ENCODE results near the gene BMPR1A.

BMPR1A gene

DNA sequence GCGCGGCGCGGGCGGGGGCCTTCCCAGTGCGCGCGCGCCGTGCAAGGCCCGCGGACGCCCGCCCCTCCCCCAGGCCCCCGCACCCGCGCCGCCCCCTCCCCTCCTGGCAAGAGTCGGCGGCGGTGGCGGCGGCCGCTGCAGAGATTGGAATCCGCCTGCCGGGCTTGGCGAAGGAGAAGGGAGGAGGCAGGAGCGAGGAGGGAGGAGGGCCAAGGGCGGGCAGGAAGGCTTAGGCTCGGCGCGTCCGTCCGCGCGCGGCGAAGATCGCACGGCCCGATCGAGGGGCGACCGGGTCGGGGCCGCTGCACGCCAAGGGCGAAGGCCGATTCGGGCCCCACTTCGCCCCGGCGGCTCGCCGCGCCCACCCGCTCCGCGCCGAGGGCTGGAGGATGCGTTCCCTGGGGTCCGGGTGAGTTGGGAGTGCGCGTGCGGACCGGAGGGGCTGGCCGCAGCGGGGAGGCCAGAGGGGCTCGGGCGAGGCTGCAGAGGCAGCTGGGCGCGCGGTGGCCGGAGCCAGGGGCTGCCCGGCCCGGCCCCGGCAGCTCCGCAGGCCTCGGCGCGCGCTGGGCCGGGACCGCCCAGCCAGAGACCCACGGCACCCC is at the start of gene BMPR1A:
TSS of gene BMPR1A (plus strand) at position 109 of the 602 bp plus-strand sequence. CDS start 119,400 bp downstream, outside the sequence.
- DNase-seq, result no peak

DNA sequence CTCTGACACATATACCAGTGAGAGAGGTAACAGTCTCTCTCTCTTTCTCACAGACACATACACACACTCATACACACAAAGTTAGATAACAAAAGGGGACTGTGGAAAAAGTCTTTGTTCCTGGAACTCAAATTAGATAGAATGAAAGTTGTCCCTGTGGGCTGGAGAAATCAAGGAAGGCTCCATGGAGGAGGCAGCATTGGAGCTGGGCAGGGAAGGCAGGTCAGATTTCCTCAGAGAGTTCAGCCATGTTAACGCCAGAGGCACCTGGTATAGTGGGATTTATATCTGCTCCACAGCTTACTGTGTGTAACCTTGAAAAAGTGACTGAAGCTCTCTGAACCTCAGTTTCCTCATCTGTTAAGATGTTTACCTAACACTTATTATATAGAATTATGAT is 49.4 kb upstream of the BMPR1A start:
- DNase-seq, result no peak

DNA sequence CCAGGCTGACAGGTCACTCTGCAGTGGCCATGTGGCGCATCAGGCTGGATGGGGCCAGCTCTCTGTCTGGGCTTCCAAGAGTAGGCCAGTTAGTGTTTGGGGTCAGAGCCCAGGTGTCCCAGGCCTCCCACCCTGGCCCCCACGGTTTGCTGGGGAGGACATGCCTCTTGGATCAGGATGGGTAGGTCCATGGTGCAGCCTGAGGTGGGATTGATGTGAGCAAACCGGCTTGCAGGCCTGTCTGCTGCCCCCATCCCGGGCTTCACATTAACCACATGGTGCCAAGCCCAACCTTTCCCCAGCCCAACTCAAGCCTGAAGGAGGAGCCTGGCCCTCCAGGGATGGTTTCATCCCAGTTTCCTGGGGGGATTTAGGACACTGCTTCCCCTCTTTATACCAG is 48.9 kb upstream of the BMPR1A start:
- no peak for DNase-seq

DNA sequence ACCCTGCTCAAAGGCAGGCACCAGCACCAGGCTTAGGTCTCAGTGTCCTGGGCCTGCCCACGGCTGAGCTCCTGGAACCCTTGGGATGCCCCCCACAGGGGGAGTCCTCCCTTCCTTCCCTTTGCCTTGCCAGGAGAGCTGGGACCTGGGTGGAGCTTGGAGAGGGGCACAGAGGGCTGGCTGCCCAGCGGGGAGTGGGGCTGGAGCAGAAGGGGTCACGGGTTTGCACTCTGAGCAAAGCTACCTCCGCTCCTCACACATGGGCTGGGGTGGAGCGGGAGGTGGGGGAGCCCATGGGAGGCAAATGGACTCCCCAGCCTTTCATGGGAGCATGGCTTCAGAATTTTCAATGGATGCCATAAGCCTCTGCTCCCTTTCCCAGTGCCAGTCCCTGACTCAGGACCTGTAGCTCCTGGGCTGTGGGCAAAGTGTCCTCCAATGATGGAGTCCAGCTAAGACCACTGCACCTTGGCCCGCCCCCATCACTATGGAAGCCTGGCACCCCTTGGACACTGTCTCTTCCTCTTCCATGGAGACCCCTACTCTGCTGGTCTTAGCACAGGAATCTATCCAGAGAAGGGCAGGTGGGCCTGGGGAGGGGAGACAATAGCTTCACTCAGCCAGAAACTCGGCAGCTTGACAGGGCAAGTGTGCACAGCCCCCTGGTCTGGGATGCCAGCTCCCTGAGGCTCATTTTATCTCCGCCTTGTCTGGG is 48.2 kb upstream of the BMPR1A start:
- no peak for DNase-seq

DNA sequence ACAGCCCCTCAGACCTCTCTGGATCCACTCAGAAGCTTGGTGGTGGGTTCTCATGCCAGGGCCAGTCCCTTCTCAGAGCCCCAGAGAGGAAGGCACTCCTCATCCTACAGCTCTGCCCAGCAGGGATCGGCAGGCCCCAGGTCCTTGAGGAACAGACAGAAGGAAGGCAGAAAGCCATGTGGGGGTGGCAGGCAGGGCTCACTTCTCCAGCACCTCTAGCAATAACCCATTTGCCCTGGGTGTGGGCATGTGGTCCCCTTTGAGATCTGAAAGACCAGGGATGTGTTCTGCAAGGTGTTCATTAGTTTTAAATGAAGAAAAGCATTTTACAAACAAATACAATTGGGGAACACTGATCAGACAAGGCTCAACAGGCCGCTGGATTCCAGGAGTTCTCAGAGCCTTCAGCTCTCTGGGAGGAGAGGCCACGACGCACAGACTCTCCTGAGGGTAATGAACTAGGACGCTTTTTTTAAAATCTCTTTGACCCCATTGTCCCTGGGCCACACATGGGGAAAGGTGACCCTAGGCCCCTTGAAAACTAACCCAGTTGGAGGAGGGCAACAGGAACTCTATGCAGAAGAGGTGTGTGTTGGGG is 47.5 kb upstream of the BMPR1A start:
- DNase-seq, result no peak

DNA sequence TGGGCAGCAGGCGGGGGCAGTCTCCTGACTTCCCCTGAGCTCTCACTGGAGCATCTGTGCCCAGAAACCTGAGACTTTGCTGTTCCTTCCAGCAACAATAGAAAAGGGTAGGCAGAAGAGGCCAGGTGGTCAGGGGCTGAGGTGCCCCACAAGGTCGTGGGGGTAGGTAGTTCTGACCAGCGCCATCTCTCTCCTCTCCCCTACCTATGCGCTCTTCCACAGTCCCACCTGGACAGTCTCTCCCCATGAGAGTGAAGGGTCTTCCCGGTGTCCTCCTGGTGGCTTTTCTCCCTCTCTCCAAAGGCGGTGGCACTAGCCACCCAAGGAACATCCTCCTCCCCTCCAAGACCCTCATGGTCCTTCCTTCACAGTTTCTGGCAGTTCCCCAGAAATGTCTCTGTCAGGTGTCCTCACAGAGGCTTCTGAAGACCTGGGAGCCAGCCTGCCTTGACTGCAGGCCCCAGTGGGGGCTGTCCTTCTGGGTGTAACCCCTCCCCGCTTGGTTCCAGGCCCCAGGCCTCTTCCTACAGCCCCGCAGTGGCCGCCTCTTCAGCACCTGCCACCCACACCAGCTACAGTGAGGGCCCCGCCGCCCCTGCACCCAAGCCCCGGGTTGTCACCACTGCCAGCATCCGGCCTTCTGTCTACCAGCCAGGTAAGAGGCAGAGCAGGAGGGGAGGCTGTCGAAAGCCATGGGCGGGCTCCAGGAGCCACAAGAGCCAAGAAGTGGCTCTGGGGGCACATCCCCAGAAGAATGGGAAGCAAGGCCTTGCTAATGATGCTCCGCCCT is 46.8 kb upstream of the BMPR1A start:
- DNase-seq, result no peak

DNA sequence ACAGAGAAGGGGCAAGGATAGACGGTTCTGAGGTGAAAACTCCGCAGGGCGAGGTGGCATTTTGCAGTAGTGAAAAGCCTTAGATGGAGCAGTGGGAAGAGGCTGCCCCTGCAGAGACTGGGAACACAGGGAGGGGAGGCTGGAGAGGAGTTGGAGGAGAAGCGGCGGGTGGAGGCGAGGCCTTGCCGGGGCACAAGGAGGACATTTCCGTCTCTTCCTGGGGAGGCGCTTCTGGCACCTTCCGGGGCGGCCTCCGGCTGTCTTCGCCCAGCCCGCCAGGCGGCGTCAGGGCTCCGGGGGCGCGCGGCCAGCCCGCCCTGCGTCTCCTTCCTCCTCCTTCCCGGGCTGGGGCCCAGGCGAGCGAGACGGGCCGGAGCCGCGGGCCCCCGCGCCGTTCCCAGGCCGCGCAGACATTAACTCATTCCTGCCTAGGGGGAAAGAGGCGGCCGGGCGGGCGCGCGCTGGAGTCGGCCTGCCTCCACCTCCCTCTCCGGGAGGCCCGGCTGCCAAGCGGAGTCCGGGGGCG is 45.4 kb upstream of the BMPR1A start:
- DNase-seq, result peak; percentile 49

DNA sequence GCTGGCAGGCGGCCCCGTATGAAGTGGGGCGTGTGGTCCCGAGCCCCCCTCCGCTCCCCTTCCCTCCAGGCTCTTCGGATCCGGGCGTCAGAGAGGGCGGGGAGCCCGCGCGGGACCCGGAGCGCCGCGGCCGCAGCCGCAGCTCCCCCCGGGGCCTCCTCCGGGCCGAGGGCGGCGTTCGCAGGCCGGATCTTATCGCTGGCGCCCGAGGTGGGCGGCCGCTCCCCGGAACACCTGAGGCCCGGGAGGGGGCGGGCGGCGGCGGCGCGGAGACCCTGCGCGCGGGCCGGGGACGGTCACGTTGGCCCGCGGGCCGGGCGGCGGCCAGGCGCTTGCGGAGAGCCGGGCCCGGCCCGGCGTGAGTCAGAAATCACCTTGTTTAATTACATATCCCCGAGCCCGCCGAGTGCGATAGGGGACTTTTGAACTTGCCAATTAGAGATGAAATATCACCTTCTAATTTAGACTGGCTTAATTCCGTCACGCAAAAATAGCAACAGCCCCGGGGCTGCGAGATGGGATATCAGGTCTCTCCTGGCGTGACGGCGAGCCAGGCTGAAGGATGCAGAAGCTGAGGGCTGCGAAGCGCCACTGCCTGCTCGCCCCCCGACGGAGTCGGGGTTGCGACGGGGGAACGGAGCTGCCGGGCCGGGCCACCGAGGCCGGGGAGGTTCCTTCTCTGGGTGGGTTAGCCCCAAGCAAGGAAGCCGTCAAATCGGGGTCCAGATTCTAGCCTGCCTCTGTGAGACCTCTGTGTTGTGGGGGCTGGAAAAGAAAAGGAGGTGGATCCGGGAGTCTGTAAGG is 44.7 kb upstream of the BMPR1A start:
- no peak for DNase-seq

DNA sequence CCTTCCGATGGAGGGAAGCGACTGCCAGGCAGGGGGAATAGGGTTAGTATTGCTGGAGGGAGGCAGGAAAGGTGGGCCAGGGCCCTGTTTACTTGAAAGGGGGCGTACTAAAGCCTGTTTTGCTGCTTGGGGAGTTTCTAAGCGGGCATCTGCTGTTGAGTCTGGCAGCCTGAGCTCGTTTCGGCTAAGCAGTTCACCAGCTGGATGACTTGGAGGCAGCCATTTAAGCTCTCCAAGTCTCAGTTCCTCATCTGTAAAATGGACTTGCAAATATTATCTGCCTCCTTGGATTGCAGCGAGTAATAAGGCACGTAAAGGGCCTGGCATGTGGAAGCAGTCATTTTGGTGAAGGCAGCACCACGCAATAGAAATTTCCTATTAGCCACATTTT is 44.1 kb upstream of the BMPR1A start:
- DNase-seq, result no peak

DNA sequence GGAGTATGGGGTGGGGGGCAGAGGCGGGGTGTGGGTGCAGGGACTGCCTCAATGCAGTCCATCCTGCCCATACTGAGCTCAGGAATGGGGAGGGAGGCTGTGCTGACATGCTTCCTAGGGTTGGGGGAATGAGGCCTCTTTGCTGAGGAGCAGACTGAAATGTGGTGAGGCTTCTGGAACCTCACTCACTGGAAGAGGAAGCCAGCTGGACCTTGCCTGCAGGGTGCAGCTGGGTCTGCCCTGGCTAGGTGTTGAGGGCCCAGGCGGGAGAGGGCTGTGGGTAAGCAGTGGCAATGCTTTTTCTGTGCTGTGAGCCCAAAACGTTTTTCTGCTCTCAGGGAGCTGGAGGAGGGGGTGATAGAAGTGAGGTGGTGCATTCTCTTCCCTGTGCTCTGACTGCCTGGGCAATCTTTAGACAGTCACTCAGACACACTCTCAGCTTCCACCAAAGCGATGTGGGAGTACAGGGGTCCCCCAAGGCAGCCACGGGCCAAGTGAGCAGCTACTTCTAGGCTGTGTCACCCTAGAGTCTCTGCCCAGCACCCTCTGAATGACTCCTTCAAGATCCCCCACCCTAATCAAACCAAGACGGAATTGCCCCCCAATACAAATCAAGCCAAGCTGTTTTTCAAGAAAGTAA is 41.1 kb upstream of the BMPR1A start:
- no peak for DNase-seq

DNA sequence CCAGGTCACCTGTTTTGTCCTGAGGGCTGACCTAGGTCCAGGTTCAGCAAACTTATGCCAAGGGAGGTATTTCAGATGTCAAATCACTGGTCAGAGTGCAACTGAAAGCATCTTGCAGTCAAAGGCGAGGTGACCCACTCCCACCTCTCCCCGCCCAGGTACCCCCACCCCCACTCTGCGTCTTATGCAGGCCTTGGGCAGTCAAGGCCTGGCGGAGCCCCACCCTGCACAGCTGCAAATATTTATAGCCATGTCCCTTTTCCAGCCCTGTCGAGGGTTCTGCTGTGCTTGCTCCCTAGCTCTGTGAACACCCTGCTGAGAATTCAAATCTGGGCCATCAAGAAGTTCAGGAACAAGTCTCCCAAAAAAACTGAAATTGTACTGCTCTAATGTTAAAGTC is 40.6 kb upstream of the BMPR1A start:
- DNase-seq, result no peak

DNA sequence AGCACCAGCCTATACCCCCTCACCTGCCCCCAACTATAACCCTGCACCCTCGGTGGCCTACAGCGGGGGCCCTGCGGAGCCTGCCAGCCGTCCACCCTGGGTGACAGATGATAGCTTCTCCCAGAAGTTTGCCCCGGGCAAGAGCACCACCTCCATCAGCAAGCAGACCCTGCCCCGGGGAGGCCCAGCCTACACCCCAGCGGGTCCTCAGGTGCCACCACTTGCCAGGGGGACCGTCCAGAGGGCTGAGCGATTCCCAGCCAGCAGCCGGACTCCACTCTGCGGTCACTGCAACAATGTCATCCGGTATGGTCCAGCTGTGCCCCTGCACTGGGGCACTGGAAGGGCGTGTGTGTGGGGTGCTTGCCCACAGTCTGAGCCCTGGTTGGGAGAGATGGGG is 40.0 kb upstream of the BMPR1A start:
- no peak for DNase-seq

DNA sequence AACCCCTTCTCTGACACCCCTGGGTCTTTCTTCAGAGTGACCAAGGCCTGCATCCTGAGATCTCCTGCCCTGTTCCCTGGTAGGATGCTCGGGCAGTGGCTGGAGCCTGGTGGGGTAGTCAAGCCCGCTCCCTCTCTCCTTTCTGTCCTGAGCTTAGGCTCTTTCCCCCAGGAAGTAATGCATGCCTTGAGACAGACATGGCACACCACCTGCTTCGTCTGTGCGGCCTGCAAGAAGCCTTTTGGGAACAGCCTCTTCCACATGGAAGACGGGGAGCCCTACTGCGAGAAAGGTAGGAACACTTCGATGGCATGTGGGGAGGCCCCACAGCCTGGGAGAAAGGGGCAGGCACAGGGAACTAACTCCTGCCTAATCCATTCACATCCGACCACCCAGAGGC is 37.9 kb upstream of the BMPR1A start:
- DNase-seq, result no peak

DNA sequence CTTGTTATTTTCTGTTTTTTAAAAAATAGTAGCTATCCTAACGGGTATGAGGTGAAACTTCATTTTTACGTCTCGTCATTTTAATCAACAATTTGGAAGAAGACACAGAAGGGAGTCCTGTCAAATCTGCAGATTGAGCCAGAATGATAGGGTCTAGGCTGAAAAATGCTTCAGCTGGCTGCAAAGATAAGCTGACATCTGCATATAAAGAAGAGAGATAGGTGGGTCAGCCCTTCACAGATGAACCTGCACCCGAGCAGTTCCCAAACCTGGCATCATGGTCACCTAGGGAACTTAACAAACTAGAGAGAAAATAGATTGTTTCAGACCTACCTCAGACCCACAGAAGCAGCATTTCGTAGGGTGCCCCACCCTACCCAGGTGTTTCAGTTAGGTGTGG is 35.2 kb upstream of the BMPR1A start:
- DNase-seq, result no peak

DNA sequence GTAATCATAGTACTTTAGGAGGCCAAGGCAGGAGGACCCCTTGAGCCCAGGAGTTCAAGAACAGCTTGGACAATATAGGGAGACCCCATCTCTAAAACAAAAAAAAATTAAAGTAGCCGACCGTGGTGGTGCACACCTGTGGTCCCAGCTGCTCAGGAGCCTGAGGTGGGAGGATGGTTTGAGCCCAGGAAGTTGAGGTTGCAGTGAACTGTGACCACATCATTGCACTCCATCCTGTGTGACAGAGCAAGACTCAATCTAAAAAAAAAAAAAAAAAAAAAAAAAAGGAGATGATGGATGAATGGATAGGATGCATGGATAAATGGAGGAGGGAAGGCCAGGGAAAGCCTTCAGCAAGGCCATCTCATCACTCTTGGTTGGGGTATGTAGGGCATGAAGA is 33.4 kb upstream of the BMPR1A start:
- DNase-seq, result no peak

DNA sequence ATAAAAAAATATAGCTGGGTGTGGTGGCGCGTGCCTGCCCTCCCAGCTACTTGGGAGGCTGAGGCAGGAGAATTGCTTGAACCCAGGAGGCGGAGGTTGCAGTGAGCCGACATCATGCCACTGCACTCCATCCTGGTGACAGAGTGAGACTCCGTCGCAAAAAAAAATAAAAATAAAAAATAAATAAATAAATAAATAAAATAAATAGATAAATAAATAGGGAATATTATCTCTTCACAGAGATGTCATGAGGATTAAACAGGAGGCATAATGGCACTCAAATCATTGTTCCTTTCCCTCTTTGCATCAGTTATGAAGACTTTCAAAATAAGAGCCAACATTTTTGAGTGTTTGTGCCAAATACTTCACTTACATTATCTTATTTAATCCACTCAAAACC is 32.0 kb upstream of the BMPR1A start:
- DNase-seq, result no peak

DNA sequence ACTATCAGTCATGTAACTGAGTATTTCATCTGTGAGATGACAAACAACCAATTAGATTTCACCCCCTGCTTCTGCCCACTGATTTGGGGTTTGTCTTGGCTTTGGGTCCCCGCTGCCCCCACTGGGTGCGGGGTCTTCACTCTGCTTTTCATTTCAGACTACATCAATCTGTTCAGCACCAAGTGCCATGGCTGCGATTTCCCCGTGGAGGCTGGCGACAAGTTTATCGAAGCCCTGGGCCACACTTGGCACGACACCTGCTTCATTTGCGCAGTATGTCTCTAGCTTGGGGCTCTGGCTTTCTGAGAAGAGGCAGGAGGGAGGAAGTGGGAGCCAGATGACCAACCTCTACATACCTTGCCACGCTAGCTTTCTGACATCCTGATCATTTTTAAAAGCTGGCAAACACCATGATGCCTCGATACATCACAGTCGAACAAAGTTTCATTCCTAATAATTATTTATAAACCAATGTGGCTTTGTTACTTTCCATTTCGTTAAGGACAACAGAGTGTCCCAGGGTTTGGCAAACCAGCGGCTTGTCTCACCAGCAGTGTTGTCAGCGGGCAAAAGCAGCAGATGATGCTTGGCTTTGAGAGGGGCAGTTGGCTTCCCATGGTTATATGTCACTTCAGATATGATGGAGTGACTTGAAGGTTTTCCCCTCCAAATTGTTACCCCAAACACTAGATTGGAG is 30.3 kb upstream of the BMPR1A start:
- DNase-seq, result no peak

DNA sequence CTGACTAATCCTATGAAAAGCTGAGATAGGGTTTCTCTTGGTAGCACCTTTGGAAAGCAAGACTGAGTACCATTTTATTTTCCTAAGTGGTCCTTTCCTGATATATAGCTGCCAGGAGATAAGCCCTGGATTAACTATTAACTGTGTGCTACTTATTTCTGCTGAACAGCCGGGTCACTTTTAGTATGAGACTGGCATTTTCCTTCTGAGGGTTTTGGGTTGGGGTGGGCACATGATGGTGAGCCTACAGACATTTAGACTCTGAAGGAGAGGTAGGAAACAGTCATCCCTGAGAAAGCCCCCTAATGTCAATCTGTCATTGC is 29.8 kb upstream of the BMPR1A start:
- DNase-seq, result no peak

DNA sequence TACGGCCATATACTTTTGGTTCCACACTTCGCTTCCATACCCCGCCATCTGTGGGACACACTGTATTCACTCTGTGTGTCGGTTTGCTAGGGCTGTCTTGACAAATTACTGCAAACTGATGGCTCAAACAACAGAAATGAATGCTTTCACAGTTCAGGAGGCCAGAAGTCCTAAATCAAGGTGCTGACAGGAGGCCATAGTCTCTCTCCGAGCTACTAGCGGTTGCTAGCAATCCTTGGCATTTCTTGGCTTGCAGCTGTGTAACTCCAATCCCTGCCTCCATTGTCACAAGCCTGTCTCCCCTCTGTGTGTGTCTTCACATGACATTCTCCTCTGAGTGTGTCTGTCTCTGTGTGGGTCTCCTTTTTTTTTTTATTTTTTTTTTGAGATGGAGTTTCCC is 28.9 kb upstream of the BMPR1A start:
- no peak for DNase-seq

DNA sequence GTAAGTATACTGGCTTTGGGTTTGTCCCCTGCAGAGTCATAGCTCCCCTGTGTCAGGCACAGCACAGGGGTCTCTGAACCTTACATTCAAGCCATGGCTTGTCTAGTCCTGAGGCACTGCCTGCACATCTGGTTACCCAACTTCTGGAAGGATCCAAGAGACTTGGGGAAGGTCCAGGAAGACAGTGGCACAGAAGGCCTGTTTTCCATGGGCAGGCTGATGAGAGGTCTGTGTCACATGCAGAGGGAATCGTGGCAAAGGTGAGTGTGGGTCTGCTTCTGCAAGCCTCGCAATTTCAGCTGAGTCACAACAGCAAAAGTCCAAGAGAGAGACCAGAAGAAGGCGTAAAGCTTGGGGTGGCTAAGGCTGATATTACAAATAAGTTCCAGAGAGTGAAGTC is 28.4 kb upstream of the BMPR1A start:
- no peak for DNase-seq

DNA sequence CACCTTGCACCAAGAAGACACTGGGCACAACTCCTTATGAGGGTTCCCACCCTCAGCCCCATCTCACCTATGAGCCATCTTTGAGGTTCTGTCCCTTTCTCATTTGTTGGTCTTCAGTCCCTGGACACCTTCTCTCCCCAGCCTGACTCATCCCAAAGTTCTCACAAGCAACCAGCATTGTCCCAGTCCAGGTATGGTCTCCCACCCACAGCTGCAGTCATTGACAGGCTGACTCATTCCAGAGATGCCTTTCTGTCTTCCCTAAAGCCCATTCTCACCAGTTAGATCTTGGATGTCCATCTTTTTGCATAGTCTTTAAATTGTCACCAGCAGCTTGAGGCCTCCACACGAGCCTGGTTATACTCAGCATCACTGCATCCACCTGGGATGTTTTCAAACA is 26.7 kb upstream of the BMPR1A start:
- no peak for DNase-seq

DNA sequence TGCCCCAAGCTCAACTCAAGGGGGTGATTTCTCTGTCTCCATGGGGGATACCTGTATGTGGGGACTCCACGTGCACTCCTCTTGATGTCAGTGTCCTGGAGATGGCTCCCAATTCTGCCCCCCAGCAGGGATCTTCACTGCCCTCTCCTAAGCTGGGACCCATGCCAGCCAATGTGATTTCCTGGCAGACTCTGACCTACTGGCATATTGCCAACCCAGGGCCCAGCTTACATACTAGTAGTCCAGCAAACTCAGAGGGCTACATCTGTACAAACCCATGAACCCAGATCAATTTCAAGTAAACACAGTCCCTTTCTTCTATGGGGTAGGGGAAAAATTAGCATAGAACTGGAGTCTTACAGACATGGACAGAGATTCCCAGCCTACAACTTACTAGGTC is 26.2 kb upstream of the BMPR1A start:
- no peak for DNase-seq
